Testis (tissue), 3 donors: ENCODE measurements around the gene ENTPD6. TPM values are rescaled to one million over a fixed set of nuclear protein-coding genes. Genes with fewer than 3 reads are reported as not detected.
A peak's percentile ranks its signal among the peaks of the same experiment; 100 is the strongest.
"Not testable (repeated sequence)": the region's sequence is repeated elsewhere in the genome, so short reads cannot be mapped to it uniquely, and the experiment has no call there.

ENCODE experiments used
- DNase-seq: peaks from one replicate; pipeline ENCODE4 v3.0.0-alpha.2; 2019
- H3K27ac ChIP-seq, 2 donors: fragments of 200-600 bp; sonication (generic); one replicate each; pipeline ENCODE4 v1.5.1; 2019
- H3K27me3 ChIP-seq: fragments of 200-600 bp; sonication (generic); one replicate; pipeline ENCODE4 v1.5.1; 2019
- H3K36me3 ChIP-seq: fragments of 200-600 bp; sonication (generic); one replicate; pipeline ENCODE4 v1.5.1; 2017; ENCODE audit warnings: low read depth; ENCODE audit errors: missing control alignments
- H3K4me1 ChIP-seq: fragments of 200-600 bp; sonication (generic); one replicate; pipeline ENCODE4 v1.5.1; 2019
- H3K4me3 ChIP-seq, 2 donors: fragments of 200-600 bp; sonication (generic); one replicate each; pipeline ENCODE4 v1.5.1; 2017 to 2019
- H3K9me3 ChIP-seq: fragments of 200-600 bp; sonication (generic); one replicate; pipeline ENCODE4 v1.5.1; 2017
- POLR2A ChIP-seq: fragments of 450-650 bp; IDR thresholded peaks from one replicate; pipeline ENCODE4 v1.6.1; 2017; ENCODE audit warnings: antibody characterized with exemption, mild to moderate bottlenecking, moderate library complexity
- WGBS, 2 donors: methylation state at CpG; one replicate each; pipeline ENCODE4 v1.1.5; 2018; 5-methylcytosine and 5-hydroxymethylcytosine counted together
- intact Hi-C: fragments of 100-400 bp; cut with DNase I; formaldehyde crosslinking; loops from one replicate; pipeline ENCODE4 v1.15.1; 2023; ENCODE audit warnings: low total_unique reads
- polyA plus RNA-seq: library from polyadenylated mRNA; stranded (reverse); fragments of 350-450 nt; fragmentation: Illumina TruSeq; extraction: RNeasy Lipid Tissue Mini Kit (QIAGEN cat#74804); gene quantifications from one replicate; pipeline ENCODE4 v1.2.3, GENCODE V29; 2014; ENCODE audit warnings: low read depth, low replicate concordance; ENCODE audit not compliant: insufficient read depth
- total RNA-seq, 2 donors: library from RNA; depleted of rRNA; stranded (reverse); fragments of >200 nt; gene quantifications; one replicate each; pipeline ENCODE4 v1.2.3, GENCODE V29; 2016
- TF ChIP-seq, protein P1 (sequence below), 3 experiments: fragments of 450-650 bp in 2 of 3; fragments of 200-600 bp in 1 of 3; sonication (generic) in 1 of 3; IDR thresholded peaks; one replicate each; pipeline ENCODE4 v1.5.1; 2016 to 2019; ENCODE audit warnings: antibody characterized with exemption in 3 of 3, mild to moderate bottlenecking in 2 of 3, moderate library complexity in 1 of 3

ENTPD6 gene
- total and polyA plus RNA-seq, 3 donors from 2014 or later: 80.7 to 204 (median 157) TPM

DNA sequence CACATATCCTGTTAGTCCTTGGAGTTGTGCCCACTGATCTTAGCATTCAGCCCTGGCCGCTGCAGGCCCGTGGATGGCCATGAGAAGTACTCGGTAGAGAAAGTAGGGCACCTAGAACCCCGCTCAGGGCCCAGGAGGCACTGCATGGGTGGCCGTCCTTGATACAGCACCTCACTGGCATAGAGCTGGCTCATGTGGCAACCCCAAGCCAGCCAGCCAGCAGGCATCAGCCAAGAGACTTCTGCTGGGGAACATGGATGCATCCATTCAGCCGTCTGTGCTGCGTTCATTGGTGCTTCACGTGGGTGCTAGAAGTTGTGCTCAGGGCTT lies 62.9 kb downstream of the ENTPD6 start:
- DNase-seq: peak; percentile 23
- intact Hi-C loops: no loop called here

GRCh38 chr20:25258828-25259227 lies 63.3 kb downstream of the ENTPD6 start:
- no peaks in the 10 kb centered on the region for H3K36me3 ChIP-seq
- TF ChIP-seq POLR2A: no peak
- TF ChIP-seq, protein P1, sequence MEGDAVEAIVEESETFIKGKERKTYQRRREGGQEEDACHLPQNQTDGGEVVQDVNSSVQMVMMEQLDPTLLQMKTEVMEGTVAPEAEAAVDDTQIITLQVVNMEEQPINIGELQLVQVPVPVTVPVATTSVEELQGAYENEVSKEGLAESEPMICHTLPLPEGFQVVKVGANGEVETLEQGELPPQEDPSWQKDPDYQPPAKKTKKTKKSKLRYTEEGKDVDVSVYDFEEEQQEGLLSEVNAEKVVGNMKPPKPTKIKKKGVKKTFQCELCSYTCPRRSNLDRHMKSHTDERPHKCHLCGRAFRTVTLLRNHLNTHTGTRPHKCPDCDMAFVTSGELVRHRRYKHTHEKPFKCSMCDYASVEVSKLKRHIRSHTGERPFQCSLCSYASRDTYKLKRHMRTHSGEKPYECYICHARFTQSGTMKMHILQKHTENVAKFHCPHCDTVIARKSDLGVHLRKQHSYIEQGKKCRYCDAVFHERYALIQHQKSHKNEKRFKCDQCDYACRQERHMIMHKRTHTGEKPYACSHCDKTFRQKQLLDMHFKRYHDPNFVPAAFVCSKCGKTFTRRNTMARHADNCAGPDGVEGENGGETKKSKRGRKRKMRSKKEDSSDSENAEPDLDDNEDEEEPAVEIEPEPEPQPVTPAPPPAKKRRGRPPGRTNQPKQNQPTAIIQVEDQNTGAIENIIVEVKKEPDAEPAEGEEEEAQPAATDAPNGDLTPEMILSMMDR (IDR thresholded peaks at IDR 0.05): no peak
- no peak for DNase-seq
- 69 to 85% methylated on average over 4 of the region's 4 CpGs for WGBS, 2 donors
- intact Hi-C loops: no loop called here
- H3K9me3 ChIP-seq: no peaks in the 10 kb centered on the region
- no peak overlapping the region for H3K4me3 ChIP-seq
- peaks cover 21% of the 10 kb centered on the region for H3K4me1 ChIP-seq
- no peak overlapping the region for H3K27ac ChIP-seq
- H3K27me3 ChIP-seq: no peaks in the 10 kb centered on the region

More for the DNA sequence above, 62.9 kb downstream of the ENTPD6 start:
- Histone ChIP-seq H3K36me3 (no peaks in the 10 kb centered on the region), H3K4me1 (peaks cover 21% of the 10 kb centered on the region), H3K9me3 (no peaks in the 10 kb centered on the region), H3K27ac (no peak overlapping the region), H3K4me3 (no peak overlapping the region), H3K27me3 (no peaks in the 10 kb centered on the region)
- TF ChIP-seq, protein P1 (IDR thresholded peaks at IDR 0.05): no peak
- no peak for TF ChIP-seq POLR2A
- WGBS, 2 donors: 66 to 74% methylated on average over 7 to 8 of the region's 8 CpGs

GRCh38 chr20:25259358-25259757 lies 63.8 kb downstream of the ENTPD6 start:
- H3K27me3 ChIP-seq: no peaks in the 10 kb centered on the region
- H3K27ac ChIP-seq: no peak overlapping the region
- H3K4me3 ChIP-seq: no peak overlapping the region
- DNase-seq: no peak
- no peaks in the 10 kb centered on the region for H3K9me3 ChIP-seq
- H3K4me1 ChIP-seq: peaks cover 21% of the 10 kb centered on the region
- H3K36me3 ChIP-seq: no peaks in the 10 kb centered on the region
- TF ChIP-seq, protein P1 (IDR thresholded peaks at IDR 0.05): no peak
- TF ChIP-seq POLR2A: no peak
- WGBS, 2 donors: 96 to 98% methylated on average over 12 of the region's 12 CpGs
- intact Hi-C loops: no loop called here

GRCh38 chr20:25259788-25260254 lies 64.3 kb downstream of the ENTPD6 start:
- intact Hi-C loops: no loop called here
- H3K4me1 ChIP-seq: peaks cover 20% of the 10 kb centered on the region
- WGBS, 2 donors: 97 to 98% methylated on average over 9 of the region's 9 CpGs
- TF ChIP-seq POLR2A: no peak
- TF ChIP-seq, protein P1 (IDR thresholded peaks at IDR 0.05): no peak
- H3K9me3 ChIP-seq: no peaks in the 10 kb centered on the region
- DNase-seq: no peak
- H3K27me3 ChIP-seq: no peaks in the 10 kb centered on the region
- no peak overlapping the region for H3K27ac ChIP-seq
- no peaks in the 10 kb centered on the region for H3K36me3 ChIP-seq
- H3K4me3 ChIP-seq: no peak overlapping the region

GRCh38 chr20:25260770-25261437 lies 65.4 kb downstream of the ENTPD6 start:
- H3K4me3 ChIP-seq, DNase-seq, H3K27ac ChIP-seq, H3K9me3 ChIP-seq, intact Hi-C loops, H3K27me3 ChIP-seq, H3K36me3 ChIP-seq: not testable (repeated sequence)
- 92 to 99% methylated on average over 10 to 16 of the region's 16 CpGs for WGBS, 2 donors
- peaks cover 14% of the 10 kb centered on the region for H3K4me1 ChIP-seq
